Prostate gland (tissue), 2 donors: ENCODE data around the gene RHBDF2. TPM values are rescaled to one million over a fixed set of nuclear protein-coding genes. Genes with fewer than 3 reads are reported as not detected.

Experiments used
- DNase-seq: peaks from one replicate; pipeline ENCODE4 v3.0.0-alpha.2; 2019; ENCODE audit warnings: low spot score
- H3K27ac ChIP-seq, 2 donors: fragments of 200-600 bp; sonication (generic); 2 replicates each; pipeline ENCODE4 v1.5.1; 2017 to 2019
- H3K27me3 ChIP-seq: fragments of 200-600 bp; sonication (generic); replicated peaks from 2 replicates; pipeline ENCODE4 v1.5.1; 2019; ENCODE audit not compliant: insufficient read depth
- H3K36me3 ChIP-seq, 2 donors: fragments of 200-600 bp; sonication (generic); 1 replicate in 1 of 2; 2 replicates in 1 of 2; pipeline versions ENCODE4 v1.5.1 to v1.8.1; 2017 to 2019
- H3K4me1 ChIP-seq: fragments of 200-600 bp; sonication (generic); replicated peaks from 2 replicates; pipeline ENCODE4 v1.5.1; 2019
- H3K4me3 ChIP-seq, 2 donors: fragments of 200-600 bp; sonication (generic); 2 replicates each; pipeline ENCODE4 v1.5.1; 2017 to 2019
- H3K9me3 ChIP-seq: fragments of 200-600 bp; sonication (generic); 2 replicates; pipeline ENCODE4 v1.5.1; 2017
- POLR2A ChIP-seq: fragments of 450-650 bp; IDR thresholded peaks from one replicate; pipeline ENCODE4 v1.6.1; 2016; ENCODE audit warnings: antibody characterized with exemption, mild to moderate bottlenecking
- POLR2AphosphoS5 ChIP-seq: sonication (generic); formaldehyde crosslinking; IDR thresholded peaks from one replicate; pipeline ENCODE4 v1.6.1; 2017; ENCODE audit warnings: antibody characterized with exemption
- WGBS: methylation state at CpG from one replicate; pipeline ENCODE4 v1.1.5; 2018; 5-methylcytosine and 5-hydroxymethylcytosine counted together
- intact Hi-C: fragments of 100-400 bp; cut with DNase I; formaldehyde crosslinking; loops from one replicate; pipeline ENCODE4 v1.14.2; 2022
- total RNA-seq, 2 donors: library from RNA; depleted of rRNA; stranded (reverse); fragments of >200 nt; gene quantifications; one replicate each; pipeline ENCODE4 v1.1.0, GENCODE V29; 2016
- TF ChIP-seq, protein P1 (sequence below), 4 experiments: fragments of 200-600 bp in 2 of 4; fragments of 450-650 bp in 2 of 4; sonication (generic) in 2 of 4; IDR thresholded peaks; 1 replicate in 3 of 4; 2 replicates in 1 of 4; pipeline ENCODE4 v1.5.1; 2016 to 2019; ENCODE audit warnings: antibody characterized with exemption in 4 of 4, mild to moderate bottlenecking in 2 of 4, moderate library complexity in 2 of 4

The RHBDF2 gene
- total RNA-seq, 2 donors from 2014 or later, result 29.9 to 31.1 TPM

DNA sequence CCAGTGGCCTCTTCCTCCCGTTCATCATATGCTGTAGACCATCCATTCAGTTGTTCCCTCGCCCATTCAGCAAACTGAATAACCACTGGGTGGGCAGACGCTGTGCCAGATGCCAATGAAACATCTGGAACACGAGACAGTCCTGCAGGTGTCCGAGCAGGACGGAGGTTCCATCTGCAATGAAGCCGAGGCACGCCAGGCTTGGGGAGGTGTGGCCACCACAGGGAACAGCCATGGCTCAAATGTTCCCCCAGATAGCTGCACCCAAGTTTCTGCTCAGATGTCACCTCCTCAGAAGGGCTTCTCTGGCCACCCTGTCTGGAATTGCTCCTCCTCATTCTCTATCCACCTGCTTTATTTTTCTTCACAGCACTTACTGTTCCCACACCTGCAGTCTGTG lies 78.8 kb downstream of the RHBDF2 start:
- intact Hi-C loops, result no loop called here

DNA sequence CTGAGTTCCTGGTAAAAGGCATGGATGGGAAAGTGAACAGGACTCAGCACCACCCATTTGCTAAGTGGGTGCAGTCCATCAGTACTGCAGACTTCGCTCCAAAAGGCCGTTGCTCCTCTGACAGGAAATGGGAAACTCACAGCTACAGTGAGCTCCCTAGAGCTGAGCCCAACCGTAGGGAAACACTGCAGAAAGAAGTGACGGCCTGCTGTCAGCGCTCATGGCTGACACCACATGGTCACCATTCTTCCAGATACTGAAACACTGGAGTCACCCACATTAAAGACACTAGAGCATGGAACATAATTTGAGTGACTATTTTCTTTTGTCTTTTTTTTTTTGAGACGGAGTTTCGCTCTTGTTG lies 80.2 kb downstream of the RHBDF2 start:
- 65% methylated on average over 7 of the region's 7 CpGs for WGBS
- TF ChIP-seq POLR2A, result no peak
- TF ChIP-seq, protein P1, sequence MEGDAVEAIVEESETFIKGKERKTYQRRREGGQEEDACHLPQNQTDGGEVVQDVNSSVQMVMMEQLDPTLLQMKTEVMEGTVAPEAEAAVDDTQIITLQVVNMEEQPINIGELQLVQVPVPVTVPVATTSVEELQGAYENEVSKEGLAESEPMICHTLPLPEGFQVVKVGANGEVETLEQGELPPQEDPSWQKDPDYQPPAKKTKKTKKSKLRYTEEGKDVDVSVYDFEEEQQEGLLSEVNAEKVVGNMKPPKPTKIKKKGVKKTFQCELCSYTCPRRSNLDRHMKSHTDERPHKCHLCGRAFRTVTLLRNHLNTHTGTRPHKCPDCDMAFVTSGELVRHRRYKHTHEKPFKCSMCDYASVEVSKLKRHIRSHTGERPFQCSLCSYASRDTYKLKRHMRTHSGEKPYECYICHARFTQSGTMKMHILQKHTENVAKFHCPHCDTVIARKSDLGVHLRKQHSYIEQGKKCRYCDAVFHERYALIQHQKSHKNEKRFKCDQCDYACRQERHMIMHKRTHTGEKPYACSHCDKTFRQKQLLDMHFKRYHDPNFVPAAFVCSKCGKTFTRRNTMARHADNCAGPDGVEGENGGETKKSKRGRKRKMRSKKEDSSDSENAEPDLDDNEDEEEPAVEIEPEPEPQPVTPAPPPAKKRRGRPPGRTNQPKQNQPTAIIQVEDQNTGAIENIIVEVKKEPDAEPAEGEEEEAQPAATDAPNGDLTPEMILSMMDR (IDR thresholded peaks at IDR 0.05), result no peak
- TF ChIP-seq POLR2AphosphoS5, result no peak
- Histone ChIP-seq H3K4me1 (no peaks in the 10 kb centered on the region), H3K9me3 (no peaks in the 10 kb centered on the region), H3K27me3 (no peaks in the 10 kb centered on the region), H3K36me3 (no peaks in the 10 kb centered on the region), H3K4me3 (no peak overlapping the region), H3K27ac (no peak overlapping the region)
- intact Hi-C loops, result no loop called here
- DNase-seq, result no peak

More for the DNA sequence above, 78.8 kb downstream of the RHBDF2 start:
- Histone ChIP-seq H3K27ac (no peak overlapping the region), H3K4me1 (no peaks in the 10 kb centered on the region), H3K4me3 (no peak overlapping the region), H3K9me3 (no peaks in the 10 kb centered on the region), H3K27me3 (no peaks in the 10 kb centered on the region), H3K36me3 (no peaks in the 10 kb centered on the region)
- TF ChIP-seq POLR2A (no peak), POLR2AphosphoS5 (no peak)
- TF ChIP-seq, protein P1 (IDR thresholded peaks at IDR 0.05), result no peak
- no peak for DNase-seq
- WGBS, result 96% methylated on average over 8 of the region's 8 CpGs

Other genes starting within 250 kb of the RHBDF2 start
- 10 to 100 TPM; 19.4 to 19.7 TPM for gene UBALD2, start 236.1 kb downstream of the RHBDF2 start, total RNA-seq
- gene QRICH2, start 193.1 kb downstream of the RHBDF2 start, total RNA-seq, result 1 to 10 TPM; 3.1 to 9.8 TPM
- 100 to 1,000 TPM in 1 of 2 donors, 10 to 100 TPM in 1; 51.5 to 115 TPM for gene PRPSAP1, start 147.5 kb downstream of the RHBDF2 start, total RNA-seq
- 10 to 100 TPM in 1 of 2 donors, 1 to 10 TPM in 1; 6.6 to 34.1 TPM for gene SPHK1, start 116.8 kb downstream of the RHBDF2 start, total RNA-seq
- gene UBE2O, start 48.3 kb downstream of the RHBDF2 start, total RNA-seq, result 10 to 100 TPM; 19.9 to 39.8 TPM
- gene AANAT, start 33.8 kb downstream of the RHBDF2 start, total RNA-seq, result not detected
- 10 to 100 TPM in 1 of 2 donors, 1 to 10 TPM in 1; 7.0 to 13.8 TPM for gene CYGB, start 36.3 kb upstream of the RHBDF2 start, total RNA-seq
- gene PRCD, start 38.6 kb upstream of the RHBDF2 start, total RNA-seq, result under 1 TPM; 0.36 to 0.85 TPM
- 10 to 100 TPM; 21.0 to 23.1 TPM for gene ST6GALNAC2, start 84.4 kb upstream of the RHBDF2 start, total RNA-seq
- gene ST6GALNAC1, start 142.3 kb upstream of the RHBDF2 start, total RNA-seq, result 10 to 100 TPM in 1 of 2 donors, 1 to 10 TPM in 1; 8.4 to 27.2 TPM
- gene MXRA7, start 209.5 kb upstream of the RHBDF2 start, total RNA-seq, result 100 to 1,000 TPM in 1 of 2 donors, 10 to 100 TPM in 1; 76.1 to 285 TPM
- 10 to 100 TPM; 17.7 to 40.5 TPM for gene JMJD6, start 225.2 kb upstream of the RHBDF2 start, total RNA-seq
- 10 to 100 TPM; 39.5 to 47.9 TPM for gene METTL23, start 225.4 kb upstream of the RHBDF2 start, total RNA-seq
- gene SRSF2, start 235.9 kb upstream of the RHBDF2 start, total RNA-seq, result 100 to 1,000 TPM; 217 to 316 TPM
- gene MFSD11, start 236.7 kb upstream of the RHBDF2 start, total RNA-seq, result 10 to 100 TPM; 26.7 to 44.3 TPM